Measurements from ENCODE around the gene SIAE. TPM values are rescaled to one million over a fixed set of nuclear protein-coding genes. Genes with fewer than 3 reads are reported as not detected.

SIAE gene
- total RNA-seq, 3 donors from 2014 or later (not counting 1 experiment from before 2014, with no cell fraction given) = 2.5 to 5.4 (median 2.5) TPM

DNA sequence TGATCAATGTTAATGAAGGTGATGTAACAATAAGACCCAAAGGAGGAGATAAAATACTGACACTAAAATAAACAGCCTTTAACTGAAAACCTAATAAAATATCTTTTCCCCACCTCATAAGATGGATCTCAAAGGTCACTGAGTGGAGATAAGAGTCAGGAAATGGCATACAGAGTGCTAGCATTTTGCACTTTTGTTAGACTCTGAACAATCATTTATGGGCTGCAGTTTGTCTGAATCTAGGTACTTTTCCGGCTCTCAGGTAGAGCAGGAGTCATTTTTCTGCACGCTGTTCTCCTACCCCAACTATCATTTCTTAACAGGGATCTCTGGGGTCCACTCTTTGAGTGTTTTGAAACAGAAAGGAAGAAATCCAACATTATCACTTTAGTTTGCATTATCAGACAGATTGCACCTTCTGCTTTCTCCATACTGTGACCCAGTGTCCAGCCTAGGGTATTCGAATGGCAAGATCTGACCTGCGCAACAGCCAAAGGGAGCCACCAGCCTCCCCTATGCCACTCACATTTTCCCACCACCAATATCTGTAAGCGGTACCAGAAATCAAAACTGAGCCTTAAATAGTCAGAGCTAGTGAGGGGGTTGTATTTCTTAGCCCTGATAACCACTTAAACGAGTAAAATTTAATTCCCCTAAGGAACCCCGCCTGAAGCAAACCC, 863 bp downstream of the SIAE start:
- H3K4me3 ChIP-seq (ENCODE audit: low read length) = no peak overlapping the region
- TF ChIP-seq, protein P1, sequence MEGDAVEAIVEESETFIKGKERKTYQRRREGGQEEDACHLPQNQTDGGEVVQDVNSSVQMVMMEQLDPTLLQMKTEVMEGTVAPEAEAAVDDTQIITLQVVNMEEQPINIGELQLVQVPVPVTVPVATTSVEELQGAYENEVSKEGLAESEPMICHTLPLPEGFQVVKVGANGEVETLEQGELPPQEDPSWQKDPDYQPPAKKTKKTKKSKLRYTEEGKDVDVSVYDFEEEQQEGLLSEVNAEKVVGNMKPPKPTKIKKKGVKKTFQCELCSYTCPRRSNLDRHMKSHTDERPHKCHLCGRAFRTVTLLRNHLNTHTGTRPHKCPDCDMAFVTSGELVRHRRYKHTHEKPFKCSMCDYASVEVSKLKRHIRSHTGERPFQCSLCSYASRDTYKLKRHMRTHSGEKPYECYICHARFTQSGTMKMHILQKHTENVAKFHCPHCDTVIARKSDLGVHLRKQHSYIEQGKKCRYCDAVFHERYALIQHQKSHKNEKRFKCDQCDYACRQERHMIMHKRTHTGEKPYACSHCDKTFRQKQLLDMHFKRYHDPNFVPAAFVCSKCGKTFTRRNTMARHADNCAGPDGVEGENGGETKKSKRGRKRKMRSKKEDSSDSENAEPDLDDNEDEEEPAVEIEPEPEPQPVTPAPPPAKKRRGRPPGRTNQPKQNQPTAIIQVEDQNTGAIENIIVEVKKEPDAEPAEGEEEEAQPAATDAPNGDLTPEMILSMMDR (IDR thresholded peaks at IDR 0.05) = no peak
- DNase-seq = peak in 1 of 2 donors; percentile 21
- intact Hi-C loops (cut with micrococcal nuclease) = no loop called here
- H3K9me3 ChIP-seq (ENCODE audit: control insufficient read depth, insufficient read depth, low read length) = no peaks in the 10 kb centered on the region
- peaks cover 22% of the 10 kb centered on the region for H3K4me1 ChIP-seq (ENCODE audit: control insufficient read depth, insufficient read depth, low read length)
- H3K4me1 Mint-ChIP-seq = peaks cover 16 to 23% of the 10 kb centered on the region in 2 donors
- no peaks in the 10 kb centered on the region for H3K27me3 ChIP-seq (ENCODE audit: control insufficient read depth, insufficient read depth, low read length)
- H3K4me3 Mint-ChIP-seq = peak overlapping the region; percentile 91
- H3K27me3 Mint-ChIP-seq (ENCODE audit: low read depth in 2 of 2) = peaks cover 0 to 4% of the 10 kb centered on the region in 2 donors
- peak overlapping the region; percentile 91 to 92 for H3K27ac Mint-ChIP-seq
- H3K27ac ChIP-seq (ENCODE audit: low read length) = peak overlapping the region; percentile 66
- H3K36me3 Mint-ChIP-seq = no peaks in the 10 kb centered on the region
- 62% methylated on average over 7 of the region's 7 CpGs for WGBS (ENCODE audit: insufficient coverage)
- no peaks in the 10 kb centered on the region for H3K36me3 ChIP-seq (ENCODE audit: control insufficient read depth, insufficient read depth, low read length)
- no peak for ATAC-seq
- no peaks in the 10 kb centered on the region for H3K9me3 Mint-ChIP-seq

DNA sequence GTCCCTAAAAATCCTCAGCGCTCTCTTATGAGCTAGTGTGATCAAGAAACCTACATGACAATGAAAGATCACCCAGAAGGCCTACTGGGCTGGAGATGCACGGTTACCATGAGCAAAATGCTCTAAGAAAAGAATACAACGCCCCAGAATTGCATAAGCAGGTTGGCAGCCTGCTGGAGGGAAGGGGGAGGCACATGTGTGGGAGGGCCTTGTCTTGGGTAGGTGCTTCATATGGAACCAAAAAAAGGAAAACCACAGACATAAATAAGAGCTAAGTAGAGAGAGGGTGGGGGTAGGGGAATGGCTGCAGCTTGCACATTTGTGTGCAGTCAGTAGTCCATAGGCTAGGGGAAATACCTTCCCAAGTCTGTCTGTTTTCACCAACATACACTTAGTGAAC, 2.8 kb downstream of the SIAE start:
- peaks cover 22% of the 10 kb centered on the region for H3K4me1 ChIP-seq (ENCODE audit: control insufficient read depth, insufficient read depth, low read length)
- intact Hi-C loops (cut with micrococcal nuclease) = no loop called here
- peaks cover 16 to 23% of the 10 kb centered on the region in 2 donors for H3K4me1 Mint-ChIP-seq
- peak in 1 of 2 donors; percentile 78 for DNase-seq
- no peak overlapping the region for H3K27ac ChIP-seq (ENCODE audit: low read length)
- no peak for ATAC-seq
- no peaks in the 10 kb centered on the region for H3K9me3 Mint-ChIP-seq
- 15% methylated on average over 3 of the region's 3 CpGs for WGBS (ENCODE audit: insufficient coverage)
- H3K27me3 ChIP-seq (ENCODE audit: control insufficient read depth, insufficient read depth, low read length) = no peaks in the 10 kb centered on the region
- H3K9me3 ChIP-seq (ENCODE audit: control insufficient read depth, insufficient read depth, low read length) = no peaks in the 10 kb centered on the region
- no peaks in the 10 kb centered on the region for H3K36me3 Mint-ChIP-seq
- no peak overlapping the region for H3K27ac Mint-ChIP-seq
- no peak overlapping the region for H3K4me3 Mint-ChIP-seq
- no peaks in the 10 kb centered on the region for H3K36me3 ChIP-seq (ENCODE audit: control insufficient read depth, insufficient read depth, low read length)
- TF ChIP-seq, protein P1 (IDR thresholded peaks at IDR 0.05) = no peak
- H3K4me3 ChIP-seq (ENCODE audit: low read length) = no peak overlapping the region
- no peaks in the 10 kb centered on the region for H3K27me3 Mint-ChIP-seq (ENCODE audit: low read depth in 2 of 2)

DNA sequence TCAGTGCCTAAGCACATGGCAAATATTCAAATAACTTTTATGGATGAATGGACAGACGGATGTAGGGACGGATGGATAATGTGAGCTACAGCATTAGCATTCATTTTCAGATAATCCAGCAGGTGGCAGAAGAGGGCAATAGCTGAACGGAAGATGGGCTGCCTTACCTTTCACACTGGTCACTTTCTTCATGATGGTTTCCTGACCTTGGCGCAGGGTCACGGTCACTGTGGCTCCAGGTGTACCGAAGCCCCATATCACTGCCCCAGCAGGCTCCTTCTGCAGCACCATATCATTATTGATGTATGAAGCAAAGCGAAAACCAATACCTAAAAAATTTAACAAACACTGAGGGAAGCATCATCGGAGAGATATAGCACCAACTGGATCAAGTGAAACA, 4.3 kb downstream of the SIAE start:
- intact Hi-C loops (cut with micrococcal nuclease) = loop anchor here (1.0 kb wide), 3 partner anchors 94 to 168 kb away; no protein-coding TSS in a partner anchor
- Mint-ChIP-seq H3K4me3 (no peak overlapping the region), H3K36me3 (no peaks in the 10 kb centered on the region), H3K9me3 (no peaks in the 10 kb centered on the region), H3K4me1 (peaks cover 12 to 15% of the 10 kb centered on the region in 2 donors), H3K27me3 (ENCODE audit: low read depth in 2 of 2) (no peaks in the 10 kb centered on the region), H3K27ac (no peak overlapping the region)
- Histone ChIP-seq H3K9me3 (ENCODE audit: control insufficient read depth, insufficient read depth, low read length) (no peaks in the 10 kb centered on the region), H3K27ac (ENCODE audit: low read length) (no peak overlapping the region), H3K4me1 (ENCODE audit: control insufficient read depth, insufficient read depth, low read length) (peaks cover 18% of the 10 kb centered on the region), H3K27me3 (ENCODE audit: control insufficient read depth, insufficient read depth, low read length) (no peaks in the 10 kb centered on the region), H3K4me3 (ENCODE audit: low read length) (no peak overlapping the region), H3K36me3 (ENCODE audit: control insufficient read depth, insufficient read depth, low read length) (no peaks in the 10 kb centered on the region)
- peak in 2 of 3 donors; percentile 29 to 33 for ATAC-seq
- WGBS (ENCODE audit: insufficient coverage) = 35% methylated on average over 8 of the region's 8 CpGs
- DNase-seq = peak in 1 of 2 donors; percentile 81
- TF ChIP-seq, protein P1 (IDR thresholded peaks at IDR 0.05) = peak; percentile 93

Data from natural killer cell (primary cell).